Left lung (tissue), 10 donors: Measurements from ENCODE around the gene CCK. TPM values are rescaled to one million over a fixed set of nuclear protein-coding genes. Genes with fewer than 3 reads are reported as not detected.
A peak's percentile ranks its signal among the peaks of the same experiment; 100 is the strongest.

Source experiments
- ATAC-seq: fragments of 200-7000 bp; cut with Tn5 transposase; one replicate; pipeline ENCODE4 v1.9.1; 2020; ENCODE audit warnings: moderate library complexity
- DNase-seq, 4 donors: peaks; one replicate each; pipeline ENCODE4 v3.0.0-alpha.2; 2013 to 2020
- H3K27ac ChIP-seq, 2 donors: fragments of 200-600 bp; sonication (generic) in 1 of 2; one replicate each; pipeline versions ENCODE4 v1.5.0 to v1.8.0; 2020 to 2021
- H3K27me3 ChIP-seq, 2 donors: fragments of 200-600 bp; sonication (generic) in 1 of 2; one replicate each; pipeline versions ENCODE4 v1.5.0 to v1.8.0; 2020 to 2021
- H3K36me3 ChIP-seq, 2 donors: fragments of 200-600 bp; sonication (generic) in 1 of 2; one replicate each; pipeline versions ENCODE4 v1.5.0 to v1.8.0; 2020 to 2021
- H3K4me1 ChIP-seq, 2 donors: fragments of 200-600 bp; one replicate each; pipeline ENCODE4 v1.8.0; 2021
- H3K4me3 ChIP-seq, 2 donors: fragments of 200-600 bp; sonication (generic) in 1 of 2; one replicate each; pipeline versions ENCODE4 v1.5.0 to v1.8.0; 2020 to 2021; ENCODE audit warnings: mild to moderate bottlenecking in 1 of 2
- H3K9me3 ChIP-seq, 2 donors: fragments of 200-600 bp; sonication (generic) in 1 of 2; one replicate each; pipeline versions ENCODE4 v1.5.0 to v1.8.0; 2020 to 2021
- intact Hi-C, 2 donors: fragments of 100-400 bp; cut with DNase I; formaldehyde crosslinking; loops; one replicate each; pipeline versions ENCODE4 v1.11.2 to v1.14.2; 2022
- polyA plus RNA-seq, 6 donors: library from polyadenylated mRNA; unstranded; fragments of 120-200 nt; gene quantifications; one replicate each; pipeline ENCODE4 v1.2.1, GENCODE V29; 2013; ENCODE audit not compliant: insufficient read length in 6 of 6
- total RNA-seq, 2 donors: library from RNA; stranded (reverse); fragmentation: NEBNext Ultra II Directional; extraction: Animal tissue kit (Norgen Biotek cat#: 25700); gene quantifications; one replicate each; pipeline ENCODE4 v1.2.1, GENCODE V29; 2021
- TF ChIP-seq, protein P1 (sequence below), 2 donors: fragments of 200-600 bp; sonication (generic) in 1 of 2; IDR thresholded peaks; one replicate each; pipeline versions ENCODE4 v1.5.0 to v1.8.0; 2021; ENCODE audit warnings: antibody characterized with exemption in 2 of 2
- donor health status: DM: no; HTN: yes; CAD: no.
- donor health status: DM: no; HTN: no; CAD: no.

Gene CCK
- total and polyA plus RNA-seq, 8 donors = 0.76 TPM; not detected in 7

DNA sequence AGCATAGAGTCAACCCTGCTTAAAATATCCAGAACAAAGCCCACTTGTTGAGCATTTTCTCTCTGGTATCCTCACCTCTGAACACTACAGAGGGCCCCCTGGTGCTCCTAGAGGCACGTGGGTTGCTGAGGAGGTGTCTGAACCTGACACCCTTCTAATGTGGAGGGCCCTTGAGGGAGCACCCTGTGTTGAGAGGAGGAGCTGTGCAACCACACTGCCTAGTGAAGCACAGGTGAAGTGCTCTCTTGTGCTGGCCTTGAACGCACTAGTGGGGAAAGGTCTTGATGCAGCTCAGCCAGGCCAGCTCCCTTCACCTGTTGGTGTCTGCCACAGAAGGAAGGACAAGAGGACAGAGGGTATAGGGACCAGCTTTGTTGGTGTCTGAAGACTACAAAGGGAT, 51.9 kb downstream of the CCK start:
- DNase-seq (peak in 2 of 4 donors; percentile 21 to 71), ATAC-seq (peak; percentile 84)
- TF ChIP-seq, protein P1, sequence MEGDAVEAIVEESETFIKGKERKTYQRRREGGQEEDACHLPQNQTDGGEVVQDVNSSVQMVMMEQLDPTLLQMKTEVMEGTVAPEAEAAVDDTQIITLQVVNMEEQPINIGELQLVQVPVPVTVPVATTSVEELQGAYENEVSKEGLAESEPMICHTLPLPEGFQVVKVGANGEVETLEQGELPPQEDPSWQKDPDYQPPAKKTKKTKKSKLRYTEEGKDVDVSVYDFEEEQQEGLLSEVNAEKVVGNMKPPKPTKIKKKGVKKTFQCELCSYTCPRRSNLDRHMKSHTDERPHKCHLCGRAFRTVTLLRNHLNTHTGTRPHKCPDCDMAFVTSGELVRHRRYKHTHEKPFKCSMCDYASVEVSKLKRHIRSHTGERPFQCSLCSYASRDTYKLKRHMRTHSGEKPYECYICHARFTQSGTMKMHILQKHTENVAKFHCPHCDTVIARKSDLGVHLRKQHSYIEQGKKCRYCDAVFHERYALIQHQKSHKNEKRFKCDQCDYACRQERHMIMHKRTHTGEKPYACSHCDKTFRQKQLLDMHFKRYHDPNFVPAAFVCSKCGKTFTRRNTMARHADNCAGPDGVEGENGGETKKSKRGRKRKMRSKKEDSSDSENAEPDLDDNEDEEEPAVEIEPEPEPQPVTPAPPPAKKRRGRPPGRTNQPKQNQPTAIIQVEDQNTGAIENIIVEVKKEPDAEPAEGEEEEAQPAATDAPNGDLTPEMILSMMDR (IDR thresholded peaks at IDR 0.05) = no peak
- H3K27ac ChIP-seq = no peak overlapping the region
- intact Hi-C loops = no loop called here
- no peaks in the 10 kb centered on the region for H3K4me1 ChIP-seq
- no peaks in the 10 kb centered on the region for H3K27me3 ChIP-seq
- no peak overlapping the region for H3K4me3 ChIP-seq
- peaks cover 0 to 46% of the 10 kb centered on the region in 2 donors for H3K36me3 ChIP-seq
- no peaks in the 10 kb centered on the region for H3K9me3 ChIP-seq

DNA sequence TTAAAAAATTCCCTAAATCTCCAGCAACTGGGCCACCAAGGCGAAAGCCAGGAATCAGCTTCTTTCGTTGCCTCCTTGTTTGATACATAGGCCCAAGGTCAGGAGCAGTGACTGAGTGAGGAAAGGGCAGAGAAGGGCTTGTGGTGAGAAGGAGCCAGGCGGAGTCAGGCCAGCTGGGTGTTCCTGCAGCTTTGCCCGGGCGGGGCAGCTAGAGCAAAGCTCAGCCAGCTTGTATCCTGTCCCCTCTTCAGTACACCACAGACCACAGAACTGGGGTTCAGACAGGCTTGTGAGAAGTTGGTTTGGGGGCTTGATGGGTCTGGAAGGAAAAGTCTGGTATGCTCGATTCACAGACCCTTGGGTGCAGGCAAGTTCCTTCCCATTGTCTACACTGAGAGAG, 52.6 kb downstream of the CCK start:
- no peak overlapping the region for H3K4me3 ChIP-seq
- H3K9me3 ChIP-seq = no peaks in the 10 kb centered on the region
- DNase-seq (no peak), ATAC-seq (peak; percentile 53)
- H3K27me3 ChIP-seq = no peaks in the 10 kb centered on the region
- intact Hi-C loops = no loop called here
- H3K27ac ChIP-seq = no peak overlapping the region
- no peaks in the 10 kb centered on the region for H3K4me1 ChIP-seq
- TF ChIP-seq, protein P1 (IDR thresholded peaks at IDR 0.05) = no peak
- H3K36me3 ChIP-seq = peaks cover 0 to 48% of the 10 kb centered on the region in 2 donors

DNA sequence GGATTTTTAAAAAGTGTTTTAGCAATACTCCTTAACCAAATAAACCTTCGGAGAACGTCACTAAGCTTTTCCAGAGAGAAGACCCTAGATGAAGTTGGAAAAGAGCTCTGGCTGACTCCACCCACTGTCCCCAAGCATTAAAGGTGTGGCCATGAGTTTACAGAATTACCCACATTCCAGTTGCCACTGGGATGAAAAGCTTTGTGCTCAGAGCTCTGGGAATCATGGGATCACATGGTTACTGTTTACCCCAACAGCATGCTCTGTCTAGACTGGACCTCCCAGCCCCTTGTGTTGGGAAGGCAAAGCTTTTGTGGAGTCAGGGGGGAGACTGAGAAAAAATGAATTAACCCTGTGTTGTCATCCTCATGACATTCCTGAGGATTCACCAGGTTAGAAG, 55.3 kb downstream of the CCK start:
- H3K4me1 ChIP-seq = no peaks in the 10 kb centered on the region
- no peaks in the 10 kb centered on the region for H3K27me3 ChIP-seq
- intact Hi-C loops = no loop called here
- peaks cover 0 to 59% of the 10 kb centered on the region in 2 donors for H3K36me3 ChIP-seq
- H3K9me3 ChIP-seq = no peaks in the 10 kb centered on the region
- TF ChIP-seq, protein P1 (IDR thresholded peaks at IDR 0.05) = no peak
- ATAC-seq (peak; percentile 11), DNase-seq (no peak)
- no peak overlapping the region for H3K27ac ChIP-seq
- H3K4me3 ChIP-seq = no peak overlapping the region

DNA sequence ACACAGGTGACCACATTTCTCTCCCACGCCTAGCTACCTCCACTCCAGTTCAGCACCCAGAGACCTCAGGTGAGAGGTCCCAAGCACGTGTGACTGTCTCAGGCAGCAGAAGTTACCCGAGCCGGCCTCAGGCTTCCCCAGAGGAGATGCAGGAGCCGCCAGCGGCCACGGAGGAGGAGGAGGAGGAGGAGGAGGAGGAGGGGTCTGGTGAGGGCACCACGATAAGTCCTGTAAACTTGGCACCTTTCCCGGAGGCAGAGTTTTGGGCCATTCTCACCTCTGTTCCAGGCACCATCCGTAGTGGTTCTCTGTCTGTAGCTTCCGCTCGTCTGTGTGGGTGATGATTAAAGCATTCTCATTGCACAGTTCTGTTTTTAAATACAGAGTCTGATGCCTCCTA, 56.1 kb downstream of the CCK start:
- H3K9me3 ChIP-seq = no peaks in the 10 kb centered on the region
- no peaks in the 10 kb centered on the region for H3K4me1 ChIP-seq
- H3K27ac ChIP-seq = no peak overlapping the region
- TF ChIP-seq, protein P1 (IDR thresholded peaks at IDR 0.05) = no peak
- DNase-seq (no peak), ATAC-seq (no peak)
- no peak overlapping the region for H3K4me3 ChIP-seq
- intact Hi-C loops = no loop called here
- H3K27me3 ChIP-seq = no peaks in the 10 kb centered on the region
- H3K36me3 ChIP-seq = peaks cover 0 to 60% of the 10 kb centered on the region in 2 donors

Other genes with a start within 250 kb of the CCK start
- 10 to 100 TPM; 40.9 to 50.3 TPM for gene TRAK1, start 174.8 kb downstream of the CCK start, total RNA-seq
- gene TRAK1, start 174.8 kb downstream of the CCK start, polyA plus RNA-seq = 10 to 100 TPM; 28.2 to 32.2 (median 30.2) TPM
- gene LYZL4, start 144.4 kb upstream of the CCK start, total RNA-seq = not detected
- not detected for gene LYZL4, start 144.4 kb upstream of the CCK start, polyA plus RNA-seq
- 10 to 100 TPM; 60.7 to 82.5 TPM for gene VIPR1, start 236.5 kb upstream of the CCK start, total RNA-seq
- gene VIPR1, start 236.5 kb upstream of the CCK start, polyA plus RNA-seq = 10 to 100 TPM in 2 of 6 donors, 1 to 10 TPM in 4; 7.8 to 18.8 (median 9.4) TPM